GM19455 (cell line): Measurements from ENCODE around the gene APOL4.
"Not testable (repeated sequence)": the region's sequence is repeated elsewhere in the genome, so short reads cannot be mapped to it uniquely, and the experiment has no call there.

Source experiments
- ATAC-seq: cut with Tn5 transposase; IDR thresholded peaks from one replicate; pipeline ENCODE4 v1.9.1; 2021; ENCODE audit not compliant: unreplicated experiment

APOL4 gene

DNA sequence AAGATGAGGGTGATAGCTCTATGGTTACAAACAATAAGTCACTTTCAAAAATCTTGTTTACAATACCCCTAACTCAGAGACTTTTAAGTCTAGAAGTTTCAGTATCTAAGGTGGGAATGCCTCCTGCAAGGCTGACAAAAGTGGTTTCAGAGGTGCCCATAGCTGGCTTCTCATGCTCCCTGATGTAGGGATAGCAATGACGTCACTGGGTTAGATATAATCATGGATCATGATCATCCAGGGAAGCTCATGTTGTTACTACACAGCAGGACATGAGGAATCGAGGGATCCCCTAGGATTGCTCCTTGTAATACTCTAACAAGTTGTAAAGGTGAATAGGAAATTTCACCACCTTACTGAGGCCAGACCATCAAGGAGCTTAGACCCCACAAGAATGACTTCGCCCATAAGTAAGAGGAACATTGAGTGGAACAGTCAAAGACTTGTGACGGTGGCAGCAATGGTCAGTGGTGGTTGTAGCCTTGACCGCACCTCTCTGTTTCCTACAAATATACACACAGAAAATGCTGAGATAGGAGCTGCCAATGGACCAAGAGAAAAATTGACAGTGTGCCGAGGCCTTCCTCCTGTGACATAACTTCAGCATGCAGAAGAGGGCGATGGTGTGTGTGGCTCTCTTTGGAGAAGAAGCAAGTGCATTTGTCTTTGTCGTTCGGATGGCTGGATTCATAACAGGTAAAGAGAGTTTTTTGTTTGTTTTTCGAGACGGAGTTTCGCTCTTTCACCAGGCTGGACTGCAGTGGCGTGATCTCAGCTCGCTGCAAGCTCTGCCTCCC, 15.6 kb downstream of the APOL4 start:
- ATAC-seq, result no peak

DNA sequence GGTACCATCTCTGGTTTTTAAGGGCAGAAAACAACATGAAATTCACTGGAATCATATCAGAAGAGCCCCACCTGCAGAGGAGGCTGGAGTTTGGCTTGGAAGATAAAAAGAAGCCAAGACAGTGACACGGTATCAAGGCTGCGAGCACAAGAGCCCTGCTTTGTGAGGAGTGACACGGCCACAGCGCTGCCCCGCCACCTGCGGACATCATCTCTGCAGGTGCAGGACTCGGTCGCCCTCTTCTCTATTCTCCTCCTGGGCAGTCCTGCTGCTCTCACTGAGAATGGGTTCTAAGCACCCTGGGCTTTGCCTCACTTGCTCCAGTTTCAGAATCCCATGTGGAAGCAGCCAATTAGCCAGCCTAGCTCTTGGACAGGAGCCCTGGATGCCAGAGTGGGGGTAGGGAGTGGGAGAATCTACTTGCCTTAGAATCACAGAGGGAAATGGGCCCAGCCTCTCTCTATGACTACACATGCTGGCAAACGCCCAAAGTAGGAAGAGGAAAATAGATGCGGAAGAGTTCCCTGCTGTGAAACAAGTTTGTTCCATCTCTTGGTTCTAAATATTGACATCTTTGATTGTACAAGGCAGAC, 17.1 kb downstream of the APOL4 start:
- no peak for ATAC-seq

DNA sequence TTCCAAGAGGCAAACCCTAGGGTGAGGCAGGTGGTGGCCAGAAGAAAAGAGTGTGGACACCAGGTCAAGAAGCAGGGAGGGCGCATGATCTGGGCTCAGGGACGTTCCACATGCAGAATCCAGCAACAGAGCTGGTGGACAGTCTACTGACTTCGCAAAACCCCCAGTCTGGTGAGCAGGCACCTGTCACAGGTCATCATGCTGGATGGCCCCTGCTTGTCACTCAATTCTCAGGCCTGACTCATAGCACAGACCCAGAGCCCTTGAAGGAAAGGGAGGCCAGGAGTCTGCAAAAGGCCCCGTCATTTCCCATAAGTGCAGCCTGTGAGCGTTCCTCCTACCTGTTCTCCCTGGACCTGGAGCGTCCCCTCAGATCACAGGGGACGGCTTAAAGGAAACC, 18.2 kb downstream of the APOL4 start:
- no peak for ATAC-seq

DNA sequence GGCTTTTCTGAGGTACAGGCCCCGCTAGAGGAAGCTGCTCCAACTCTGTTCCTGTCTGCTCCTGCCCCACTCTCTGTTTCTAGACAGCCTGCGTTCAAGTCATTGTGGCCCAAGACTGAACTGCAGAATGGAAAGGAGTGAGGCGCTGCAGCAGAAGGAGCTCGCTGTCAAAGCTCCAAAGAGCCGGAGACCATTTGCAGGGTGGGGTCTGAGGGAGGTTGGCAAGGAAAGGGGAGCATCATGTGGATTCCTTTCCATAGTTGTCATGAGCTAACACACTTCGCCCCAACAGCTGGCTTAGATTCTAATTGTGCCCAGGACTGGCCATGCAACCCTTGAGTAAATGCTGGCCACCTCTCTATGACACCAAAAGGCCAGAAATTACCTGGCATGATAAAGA, 18.8 kb downstream of the APOL4 start:
- no peak for ATAC-seq

DNA sequence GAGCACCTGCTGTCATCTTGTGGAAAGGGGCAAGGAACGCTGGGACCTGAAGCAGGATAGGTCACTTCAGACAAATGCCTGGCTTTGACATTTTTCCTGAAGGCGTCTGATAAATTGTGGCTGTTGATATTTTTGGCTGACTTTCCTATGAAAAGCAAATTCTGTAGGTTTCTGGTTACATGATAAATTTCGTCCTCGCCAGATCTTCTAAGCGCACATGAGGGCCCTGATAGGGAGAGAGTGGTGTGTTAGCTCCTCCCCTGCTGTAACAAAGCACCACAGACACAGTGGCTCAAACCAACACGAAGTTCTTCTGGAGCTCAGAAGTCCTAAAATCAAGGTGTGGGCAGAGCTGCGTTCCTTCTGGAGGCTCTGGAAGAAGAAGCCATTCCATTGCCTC, 19.6 kb downstream of the APOL4 start:
- ATAC-seq, result no peak

DNA sequence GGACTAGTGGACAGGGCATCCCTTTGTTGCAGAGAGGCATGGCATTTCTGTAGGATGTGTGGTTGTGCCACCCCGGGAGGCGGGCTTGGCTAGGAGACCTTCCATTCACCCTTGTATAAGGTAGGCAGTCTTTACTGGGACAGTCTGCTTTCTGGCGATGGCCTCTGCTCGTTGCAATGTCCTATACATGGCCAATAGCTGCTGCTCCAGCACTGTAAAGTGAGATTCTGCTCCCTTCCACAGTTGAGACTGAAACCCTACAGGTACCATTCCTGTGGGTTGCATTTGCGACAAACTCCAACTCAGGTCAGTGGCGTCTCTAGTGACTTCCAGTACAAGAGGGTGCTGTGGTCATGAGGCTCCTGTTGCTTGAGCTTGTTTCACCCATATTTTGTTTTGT, 20.7 kb downstream of the APOL4 start:
- no peak for ATAC-seq

DNA sequence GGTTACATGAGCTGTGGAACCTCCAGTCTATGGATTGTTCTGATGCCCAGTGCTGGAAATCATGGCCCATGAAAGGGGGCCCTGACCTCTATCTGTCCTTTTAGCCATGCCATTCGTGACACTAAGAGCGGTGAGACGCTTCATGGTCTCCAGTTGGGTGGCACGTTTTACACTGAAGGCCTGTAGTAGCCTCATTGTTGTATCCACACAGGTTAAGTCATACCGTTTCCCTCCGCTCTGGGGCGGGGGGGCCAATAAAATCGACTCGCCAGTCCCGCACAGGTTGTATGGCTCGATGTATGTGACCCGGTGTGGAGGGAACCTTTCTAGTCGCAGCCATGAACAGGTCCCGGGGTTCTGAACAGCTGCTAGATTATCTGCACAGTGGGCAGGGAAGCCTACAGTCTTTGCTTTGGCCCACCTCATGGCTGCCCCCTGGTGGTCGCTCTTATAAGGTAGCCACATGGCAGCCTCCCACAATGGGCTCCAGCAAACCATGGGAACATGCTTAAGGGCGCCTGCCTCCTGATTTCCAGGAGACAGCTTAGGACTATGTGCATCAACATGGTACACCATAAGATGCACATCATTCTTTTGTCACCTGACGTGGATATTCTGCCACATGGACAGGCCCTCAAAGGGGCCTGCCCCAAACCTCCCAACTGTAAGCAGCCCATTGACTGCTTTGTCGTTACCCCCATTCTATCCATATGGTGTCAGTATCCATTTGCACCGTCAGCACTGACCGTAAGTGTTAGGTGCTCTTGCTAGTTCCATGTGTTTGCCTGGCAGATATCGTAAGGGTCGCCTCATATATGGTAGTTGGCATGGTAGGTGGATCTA, 21.4 kb downstream of the APOL4 start:
- ATAC-seq, result no peak

DNA sequence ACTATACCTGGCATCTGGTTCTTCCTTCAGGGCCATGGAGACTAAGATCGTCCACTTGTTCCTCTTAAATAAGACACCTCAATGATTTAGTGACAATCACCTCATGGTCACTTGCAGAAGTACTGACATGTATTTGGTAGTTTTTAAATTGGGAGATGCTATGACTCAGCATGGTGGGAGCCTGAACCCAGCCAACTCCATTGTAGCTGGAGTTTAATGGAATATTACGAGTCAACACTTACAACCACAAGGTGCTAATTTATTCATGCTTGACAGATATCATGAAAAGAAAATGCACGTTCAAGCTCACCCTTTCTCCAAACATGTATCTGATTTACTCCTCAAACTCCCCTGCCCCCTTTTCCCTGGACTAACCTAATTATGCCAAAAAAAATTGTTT, 24.4 kb downstream of the APOL4 start:
- no peak for ATAC-seq

DNA sequence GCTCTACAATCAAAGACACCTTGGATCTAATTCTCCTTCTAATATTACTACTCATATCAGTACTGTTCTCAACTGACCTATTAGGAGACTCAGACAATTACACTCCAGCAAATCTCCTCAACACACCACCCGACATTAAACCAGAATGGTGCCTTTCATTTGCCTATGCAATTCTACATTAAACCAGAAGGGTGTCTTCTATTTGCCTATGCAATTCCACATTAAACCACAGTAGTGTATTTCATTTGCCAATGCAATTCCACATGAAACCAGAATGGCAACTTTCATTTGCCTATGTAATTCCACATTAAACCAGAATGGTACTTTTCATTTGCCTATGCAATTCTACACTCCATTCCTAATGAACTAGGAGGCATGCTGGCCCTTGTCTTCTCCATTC, 25.7 kb downstream of the APOL4 start:
- no peak for ATAC-seq

DNA sequence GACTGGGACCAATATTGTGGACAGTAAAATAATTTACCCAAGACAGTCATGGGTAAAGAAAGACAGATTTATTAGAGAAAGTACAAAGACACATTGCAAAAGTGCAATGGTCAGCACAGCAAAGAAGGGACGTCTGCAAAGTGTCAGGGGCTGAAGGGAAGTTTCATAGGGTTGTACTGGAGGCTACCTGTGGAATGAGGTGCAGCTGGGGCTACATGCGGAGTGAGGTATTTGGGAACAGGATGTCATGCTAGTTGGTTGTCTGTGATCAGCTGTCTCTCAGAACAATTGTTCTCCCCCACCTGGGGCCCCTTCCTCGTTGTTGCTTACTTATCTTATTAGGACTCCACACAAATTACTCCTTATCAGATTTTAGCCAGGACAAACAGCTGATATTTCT, 29.7 kb downstream of the APOL4 start:
- no peak for ATAC-seq

DNA sequence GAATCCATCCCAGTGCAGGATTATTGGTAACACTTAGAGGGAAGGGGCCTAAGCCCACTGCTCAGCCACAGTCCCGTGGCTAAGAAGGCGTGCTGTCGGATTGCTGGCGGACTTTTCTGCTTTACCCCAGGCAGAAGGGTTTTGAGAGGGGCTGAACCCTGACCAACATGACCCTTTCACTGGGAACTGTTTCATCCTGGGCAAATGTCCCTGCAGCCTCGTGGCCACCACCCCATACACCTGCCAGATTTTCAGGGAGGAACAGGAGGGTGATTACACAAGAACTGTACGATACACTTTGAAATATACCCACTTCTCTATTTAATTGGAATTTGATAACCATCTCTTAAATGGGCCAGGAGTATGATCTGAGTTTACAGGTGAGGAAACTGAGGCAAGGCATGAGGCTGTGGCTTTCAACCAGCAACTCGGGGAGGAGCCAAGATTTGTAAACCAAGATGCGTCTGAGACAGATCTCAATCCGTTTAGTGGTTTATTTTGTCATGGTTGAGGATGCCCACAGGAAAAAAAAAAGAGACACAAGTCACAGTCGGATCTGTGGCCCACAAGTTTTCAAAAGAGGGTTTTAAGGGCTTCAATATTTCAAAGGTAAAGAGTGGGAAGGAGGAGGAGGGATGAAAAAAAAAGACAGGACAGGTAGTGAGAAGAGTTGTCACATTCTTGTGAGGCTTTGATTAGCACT, 34.9 kb downstream of the APOL4 start:
- no peak for ATAC-seq

DNA sequence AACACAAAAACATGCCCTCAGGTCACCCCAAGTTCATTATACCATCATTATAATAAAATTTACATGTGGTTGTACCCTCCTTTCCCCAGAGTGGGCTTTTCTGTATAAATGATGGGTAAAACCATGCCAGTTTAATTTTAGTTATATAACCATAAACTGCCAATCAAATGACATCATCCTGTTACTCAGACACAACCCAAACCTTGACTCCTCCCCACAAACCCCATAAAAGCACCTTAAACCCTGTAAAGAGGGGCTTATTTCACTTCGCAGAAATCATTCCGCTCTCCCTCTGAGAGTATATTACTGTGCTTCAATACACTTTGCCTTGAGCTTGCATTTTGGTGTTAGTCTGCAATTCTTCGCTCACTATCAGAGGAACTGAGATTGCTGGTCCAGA, 35.5 kb downstream of the APOL4 start:
- ATAC-seq, result no peak

DNA sequence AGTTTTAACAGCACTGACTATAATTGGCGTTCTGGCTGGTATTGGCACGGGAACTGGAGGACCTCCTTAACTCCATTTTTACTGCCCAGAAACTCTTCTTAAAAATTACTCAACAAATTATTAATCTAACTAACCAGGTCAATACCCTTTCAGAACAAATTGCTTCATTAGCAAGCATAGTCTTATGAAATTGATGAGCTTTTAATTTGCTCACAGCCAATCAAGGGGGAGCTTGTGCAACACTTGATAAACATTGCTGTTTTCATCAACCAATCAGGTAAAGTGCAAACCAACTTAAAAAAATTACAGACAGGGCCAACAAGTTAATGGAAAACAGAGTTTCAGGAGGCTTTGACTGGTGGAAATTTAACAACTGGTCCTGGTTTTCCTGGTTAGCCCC, 36.5 kb downstream of the APOL4 start:
- ATAC-seq, result no peak

DNA sequence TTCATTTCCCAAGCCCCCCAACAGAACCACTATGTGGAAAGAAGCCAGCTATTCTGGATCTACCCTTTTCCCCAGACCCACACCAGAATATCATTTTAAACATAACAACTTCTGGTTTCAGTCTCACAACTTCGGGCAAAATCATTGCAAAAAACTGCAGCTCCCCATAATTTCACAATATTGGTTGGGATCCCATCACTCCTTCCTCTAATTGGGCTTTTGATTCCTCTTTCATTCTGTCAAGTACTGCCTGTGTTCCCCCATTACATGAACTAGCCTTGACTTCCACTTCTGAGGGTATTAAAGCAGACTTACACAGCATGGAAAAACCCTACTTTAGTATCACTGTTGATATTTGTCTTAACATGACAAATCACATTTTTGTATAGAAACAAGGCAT, 37.0 kb downstream of the APOL4 start:
- ATAC-seq, result no peak

DNA sequence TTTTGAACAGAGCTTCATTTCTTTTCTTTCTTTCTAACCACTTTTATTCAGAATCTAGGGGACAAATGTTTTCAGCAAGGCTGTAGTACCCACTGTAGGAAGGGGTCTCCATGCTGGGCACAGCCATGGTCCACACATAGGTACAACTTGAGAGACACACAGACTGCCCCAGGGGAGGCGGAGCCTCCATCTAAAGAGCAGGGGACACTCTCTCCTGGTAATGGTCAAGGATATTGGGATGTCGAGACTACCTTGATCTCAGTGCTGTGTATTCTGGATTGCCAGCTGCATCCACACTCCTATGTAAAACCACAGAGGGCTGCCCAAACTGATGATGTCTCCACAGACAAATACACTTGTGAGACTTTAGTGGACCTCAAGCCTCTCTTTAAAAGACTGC, 38.1 kb downstream of the APOL4 start:
- ATAC-seq, result no peak

DNA sequence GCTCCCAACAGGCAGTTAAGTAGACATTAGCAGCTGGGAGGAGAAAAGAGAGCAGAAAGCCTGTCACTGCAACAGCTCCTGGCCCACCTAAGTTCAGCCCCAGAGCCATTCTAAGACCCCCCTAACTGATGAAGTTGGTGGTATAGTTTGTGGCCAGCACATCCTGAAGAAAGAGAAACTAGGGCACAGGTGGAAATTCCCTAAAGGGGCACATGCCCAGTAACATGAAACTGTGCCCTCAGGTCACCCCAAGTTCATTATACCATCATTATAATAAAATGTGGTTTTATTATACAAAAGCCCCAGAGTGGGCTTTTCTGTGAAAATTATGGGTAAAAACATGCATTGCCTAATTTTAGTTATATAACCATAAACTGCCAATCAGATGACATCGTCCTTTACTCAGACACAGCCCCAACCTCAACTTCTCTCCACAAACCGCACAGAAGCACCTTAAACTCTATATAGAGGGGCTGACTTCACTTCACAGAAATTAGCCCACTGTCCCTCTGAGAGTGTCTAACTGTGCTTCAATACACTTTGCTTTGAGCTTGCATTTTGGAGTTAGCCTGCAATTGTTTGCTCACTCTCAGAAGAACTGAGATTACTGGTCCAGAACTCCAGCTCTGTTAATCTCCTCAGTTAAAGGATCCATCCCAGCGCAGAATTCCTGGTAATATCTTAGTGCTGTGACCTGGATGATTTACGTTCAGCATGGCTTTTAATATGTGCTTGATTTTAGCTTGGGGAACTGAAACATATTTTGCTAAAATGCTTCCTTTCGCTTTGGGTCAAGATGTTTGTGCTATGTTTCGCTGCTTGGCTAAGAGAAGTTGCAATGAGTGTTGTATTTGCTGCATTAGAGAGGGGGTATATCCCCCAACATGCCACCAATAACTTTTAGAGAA, 39.2 kb downstream of the APOL4 start:
- ATAC-seq, result no peak

DNA sequence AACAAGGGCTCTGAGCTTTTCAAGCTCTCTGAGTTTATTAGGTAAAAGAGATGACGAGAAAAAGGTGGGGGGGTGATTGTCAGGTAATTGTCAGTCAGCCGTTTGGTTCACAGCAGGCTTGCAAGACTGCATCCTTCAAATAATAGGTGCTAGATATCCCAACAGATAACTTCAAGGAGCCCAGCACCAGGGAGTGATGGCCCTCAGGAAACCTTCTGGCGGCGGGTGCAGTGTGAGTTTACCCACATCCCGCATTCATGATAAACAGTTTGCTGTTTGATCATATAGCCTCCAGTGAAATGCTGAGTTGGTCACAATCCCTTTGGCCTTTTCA, 39.8 kb downstream of the APOL4 start:
- not testable (repeated sequence) for ATAC-seq

DNA sequence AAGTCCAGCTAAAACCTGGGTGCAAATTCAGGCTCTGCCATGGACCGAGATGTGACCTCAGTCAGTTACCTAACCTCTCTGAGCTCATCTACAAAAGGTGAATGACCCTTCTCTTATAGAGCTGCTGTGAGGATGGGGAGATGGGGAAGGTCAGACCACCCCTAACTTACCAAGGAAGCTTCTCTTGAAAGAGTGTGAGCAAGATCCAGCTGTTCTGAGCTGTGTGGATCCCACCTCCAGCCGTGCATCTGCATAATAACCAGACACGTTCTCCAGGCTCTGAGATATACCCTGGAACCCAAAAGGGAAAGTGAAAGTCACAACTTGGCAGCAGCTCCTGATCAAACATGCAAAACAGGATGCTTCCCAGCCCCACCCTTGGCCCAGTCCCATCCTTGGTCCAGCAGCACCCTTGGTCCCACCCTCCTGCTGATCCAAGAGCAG, 41.1 kb downstream of the APOL4 start, which contains the start of gene APOL3:
TSS of gene APOL3 (minus strand) at position 257 of the 444 bp plus-strand sequence. CDS start 11,700 bp downstream, outside the sequence.
- ATAC-seq, result no peak

DNA sequence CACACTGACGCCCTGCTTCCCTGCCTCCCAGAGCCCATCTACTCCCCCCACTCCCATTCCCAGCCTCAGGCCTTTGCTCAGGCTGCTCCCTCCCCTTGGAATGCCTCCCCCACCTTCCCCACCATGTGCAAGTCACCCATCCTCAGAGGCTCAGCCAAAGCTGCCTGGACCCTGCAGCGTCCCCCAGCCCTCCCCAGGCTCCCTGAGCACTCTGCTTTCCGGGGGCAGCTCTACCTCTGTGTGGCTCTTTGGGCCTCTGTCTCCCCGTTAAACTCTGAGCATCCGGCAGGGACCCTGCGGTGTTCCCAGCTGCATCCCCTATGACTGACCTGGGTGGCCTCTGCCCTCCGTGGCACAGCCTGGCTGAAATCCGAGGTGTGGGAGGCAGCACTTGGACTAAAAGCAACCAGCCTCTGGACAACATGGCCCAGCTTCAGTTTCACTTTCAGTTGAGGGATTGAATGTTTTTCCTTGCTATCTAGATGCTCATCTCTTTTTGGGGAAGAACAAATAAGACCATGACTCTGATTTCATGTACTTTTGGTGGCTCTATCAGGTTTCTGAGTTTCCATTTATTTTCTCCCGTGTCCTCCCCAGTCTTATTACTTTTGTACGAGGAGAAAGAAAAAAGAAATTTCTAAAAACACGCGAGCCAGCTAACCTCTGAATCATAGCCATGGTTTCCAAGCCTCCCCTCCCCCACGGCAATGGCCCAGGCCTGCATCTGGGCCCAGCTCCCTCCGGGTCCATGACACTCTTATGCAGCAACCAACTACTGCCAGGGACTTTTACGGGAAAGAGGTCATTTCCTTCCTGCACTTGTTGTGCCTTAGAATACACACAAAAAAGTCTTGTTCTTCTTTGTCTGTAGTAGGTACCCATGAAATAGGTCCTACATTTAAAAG, 44.8 kb downstream of the APOL4 start:
- ATAC-seq, result no peak
